ENCODE results near the gene ASAP2. TPM values are rescaled to one million over a fixed set of nuclear protein-coding genes. Genes with fewer than 3 reads are reported as not detected.

ASAP2 gene
- total RNA-seq, 1 experiment from 2014 or later, result 14.3 TPM

GRCh38 chr2:9341337-9341887 is 134.8 kb downstream of the ASAP2 start:
- Mint-ChIP-seq H3K27me3 (ENCODE audit: low read depth) (no peaks in the 10 kb centered on the region), H3K4me1 (peaks cover under 1% of the 10 kb centered on the region), H3K36me3 (peaks cover 6% of the 10 kb centered on the region; the same call in 1 of the 2 replicates), H3K4me3 (no peak overlapping the region), H3K9me3 (no peaks in the 10 kb centered on the region), H3K27ac (no peak overlapping the region)
- CTCF ChIA-PET, result interaction anchor here (0.8 to 1.4 kb wide), 2 partner anchors 8 to 199 kb away, joined by 3 read pairs; no protein-coding TSS in a partner anchor
- no peak for TF ChIP-seq TEAD4 (CRISPR knock-in tag; IDR thresholded peaks at IDR 0.05)
- TF ChIP-seq JAZF1 (CRISPR knock-in tag; IDR thresholded peaks at IDR 0.05), result no peak
- no peak for TF ChIP-seq ZNF138 (CRISPR knock-in tag; conservative IDR thresholded peaks at IDR 0.05)
- no peak for TF ChIP-seq MAX (CRISPR knock-in tag; IDR thresholded peaks at IDR 0.05)
- no peak for TF ChIP-seq ZNF416 (CRISPR knock-in tag; IDR thresholded peaks at IDR 0.05)
- TF ChIP-seq ERG (CRISPR knock-in tag; IDR thresholded peaks at IDR 0.05), result no peak
- DNase-seq (ENCODE audit: low spot score), result no peak
- no peak for ATAC-seq
- POLR2A ChIA-PET, result no interaction called here

- H3K9me3 Mint-ChIP-seq, result no peaks in the 10 kb centered on the region
- H3K36me3 Mint-ChIP-seq, result peaks cover 6% of the 10 kb centered on the region; the same call in 1 of the 2 replicates
- no peaks in the 10 kb centered on the region for H3K27me3 Mint-ChIP-seq (ENCODE audit: low read depth)
- no peak overlapping the region for H3K4me3 Mint-ChIP-seq
- peaks cover 5% of the 10 kb centered on the region for H3K4me1 Mint-ChIP-seq
- no peak overlapping the region for H3K27ac Mint-ChIP-seq
- no peak for DNase-seq (ENCODE audit: low spot score)
- POLR2A ChIA-PET, result no interaction called here
- ATAC-seq, result no peak
- CTCF ChIA-PET, result interaction anchor here (1.4 kb wide), 1 partner anchor 9 kb away, joined by 3 read pairs; no protein-coding TSS in a partner anchor
- TF ChIP-seq ZMAT4 (CRISPR knock-in tag; IDR thresholded peaks at IDR 0.05) (no peak), EMX1 (CRISPR knock-in tag; IDR thresholded peaks at IDR 0.05) (no peak), ERG (CRISPR knock-in tag; IDR thresholded peaks at IDR 0.05) (no peak), PRRX2 (CRISPR knock-in tag; IDR thresholded peaks at IDR 0.05) (no peak), NR2C2 (CRISPR knock-in tag; IDR thresholded peaks at IDR 0.05) (no peak), ZNF396 (CRISPR knock-in tag; IDR thresholded peaks at IDR 0.05; ENCODE audit: borderline replicate concordance) (no peak), ZNF281 (CRISPR knock-in tag; IDR thresholded peaks at IDR 0.05) (no peak), ARID4B (CRISPR knock-in tag; IDR thresholded peaks at IDR 0.05; ENCODE audit: borderline replicate concordance) (no peak), FOXK1 (CRISPR knock-in tag; IDR thresholded peaks at IDR 0.05) (no peak), IRF2 (CRISPR knock-in tag; IDR thresholded peaks at IDR 0.05; ENCODE audit: borderline replicate concordance, low read depth) (no peak), SP1 (CRISPR knock-in tag; conservative IDR thresholded peaks at IDR 0.05) (no peak), TP53 (CRISPR knock-in tag; IDR thresholded peaks at IDR 0.05) (no peak), HMGXB4 (CRISPR knock-in tag; IDR thresholded peaks at IDR 0.05) (no peak), ZNF232 (CRISPR knock-in tag; IDR thresholded peaks at IDR 0.05) (no peak), ATF1 (CRISPR knock-in tag; IDR thresholded peaks at IDR 0.05) (no peak), FOXP1 (CRISPR knock-in tag; IDR thresholded peaks at IDR 0.05; ENCODE audit: borderline replicate concordance) (no peak), CDX4 (CRISPR knock-in tag; IDR thresholded peaks at IDR 0.05; ENCODE audit: borderline replicate concordance) (no peak)
Observed at GRCh38 chr2:9342659-9343058, 136.0 kb downstream of the ASAP2 start.

All from WTC11 (cell line).